ENCODE data around the gene TGM6. TPM values are rescaled to one million over a fixed set of nuclear protein-coding genes. Genes with fewer than 3 reads are reported as not detected.

TGM6 gene
- total RNA-seq, 1 experiment from 2014 or later: not detected

- Histone ChIP-seq H3K23ac (ENCODE audit: insufficient read length, low read depth, low read length) (no peak overlapping the region), H4K8ac (replicated peaks; ENCODE audit: insufficient read length, low read depth, low read length) (no peak overlapping the region), H4K5ac (ENCODE audit: insufficient read length, low read depth, low read length) (no peak overlapping the region), H3K79me1 (ENCODE audit: insufficient read depth, low read depth, low read length, poor library complexity, severe bottlenecking) (no peaks in the 10 kb centered on the region), H4K20me1 (ENCODE audit: control insufficient read depth, insufficient read depth, insufficient read length) (no peaks in the 10 kb centered on the region), H3K9ac (ENCODE audit: extremely low read depth, insufficient read length, low read length) (no peak overlapping the region), H3K4ac (ENCODE audit: low read depth, low read length) (no peak overlapping the region), H2BK20ac (ENCODE audit: low read depth, low read length, poor library complexity, severe bottlenecking) (no peak overlapping the region), H3K27ac (ENCODE audit: insufficient read length, low read depth, low read length) (no peak overlapping the region), H3T11ph (ENCODE audit: low read length) (no peak overlapping the region), H3K14ac (ENCODE audit: insufficient read depth, low read length) (no peak overlapping the region; the same call in 1 of the 2 replicates), H3K79me2 (ENCODE audit: insufficient read depth, low read length) (no peaks in the 10 kb centered on the region), H2BK5ac (ENCODE audit: insufficient read length, low read length) (no peak overlapping the region), H4K91ac (ENCODE audit: insufficient read length, low read depth, low read length) (no peak overlapping the region), H3K4me1 (ENCODE audit: insufficient read depth, low read length) (peaks cover 8% of the 10 kb centered on the region; the same call in 1 of the 2 replicates), H3K56ac (ENCODE audit: insufficient read length, low read depth, low read length) (no peak overlapping the region), H3K18ac (ENCODE audit: insufficient read length, low read depth, low read length) (no peak overlapping the region), H3K27me3 (ENCODE audit: insufficient read depth, low read length) (no peaks in the 10 kb centered on the region), H2BK12ac (ENCODE audit: insufficient read length, low read depth, low read length) (no peak overlapping the region), H2AK5ac (ENCODE audit: insufficient read length, low read length) (no peak overlapping the region), H3K9me3 (ENCODE audit: control insufficient read depth, low read depth, low read length) (no peaks in the 10 kb centered on the region), H3K4me2 (ENCODE audit: insufficient read depth, insufficient read length, low read length) (no peak overlapping the region), H3K23me2 (ENCODE audit: insufficient read length, low read depth, low read length, poor library complexity, severe bottlenecking) (no peaks in the 10 kb centered on the region), H2BK15ac (ENCODE audit: low read depth, low read length) (no peak overlapping the region), H2BK120ac (ENCODE audit: low read depth, low read length, poor library complexity, severe bottlenecking) (no peak overlapping the region), H2AFZ (ENCODE audit: low read length) (no peak overlapping the region)
- TF ChIP-seq, protein P1, sequence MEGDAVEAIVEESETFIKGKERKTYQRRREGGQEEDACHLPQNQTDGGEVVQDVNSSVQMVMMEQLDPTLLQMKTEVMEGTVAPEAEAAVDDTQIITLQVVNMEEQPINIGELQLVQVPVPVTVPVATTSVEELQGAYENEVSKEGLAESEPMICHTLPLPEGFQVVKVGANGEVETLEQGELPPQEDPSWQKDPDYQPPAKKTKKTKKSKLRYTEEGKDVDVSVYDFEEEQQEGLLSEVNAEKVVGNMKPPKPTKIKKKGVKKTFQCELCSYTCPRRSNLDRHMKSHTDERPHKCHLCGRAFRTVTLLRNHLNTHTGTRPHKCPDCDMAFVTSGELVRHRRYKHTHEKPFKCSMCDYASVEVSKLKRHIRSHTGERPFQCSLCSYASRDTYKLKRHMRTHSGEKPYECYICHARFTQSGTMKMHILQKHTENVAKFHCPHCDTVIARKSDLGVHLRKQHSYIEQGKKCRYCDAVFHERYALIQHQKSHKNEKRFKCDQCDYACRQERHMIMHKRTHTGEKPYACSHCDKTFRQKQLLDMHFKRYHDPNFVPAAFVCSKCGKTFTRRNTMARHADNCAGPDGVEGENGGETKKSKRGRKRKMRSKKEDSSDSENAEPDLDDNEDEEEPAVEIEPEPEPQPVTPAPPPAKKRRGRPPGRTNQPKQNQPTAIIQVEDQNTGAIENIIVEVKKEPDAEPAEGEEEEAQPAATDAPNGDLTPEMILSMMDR (conservative IDR thresholded peaks at IDR 0.05): no peak
- no CpG with 5 or more reads among the region's 7 CpGs for WGBS (ENCODE audit: extremely low coverage, insufficient read length, low lambda C conversion rate)
- Mint-ChIP-seq H3K4me1 (peaks cover 15 to 18% of the 10 kb centered on the region in 2 experiments), H3K27ac (no peak overlapping the region), H3K4me3 (no peak overlapping the region), H3K9me3 (no peaks in the 10 kb centered on the region; a peak in 1 of 5 replicates), H3K27me3 (ENCODE audit: low read depth) (no peaks in the 10 kb centered on the region; the same call in 1 of the 2 replicates), H3K36me3 (ENCODE audit: insufficient read depth in 1 of 3, low read depth in 3 of 3) (no peaks in the 10 kb centered on the region)
- DNase-seq: no peak
Observed at GRCh38 chr20:2381303-2381702, 602 bp downstream of the TGM6 start.

All from H9 (cell line).